HG03520 (cell line): ENCODE data around the gene CAMK2D.

ENCODE experiments used
- ATAC-seq: cut with Tn5 transposase; IDR thresholded peaks from one replicate; pipeline ENCODE4 v1.9.1; 2021; ENCODE audit warnings: mild to moderate bottlenecking, moderate library complexity; ENCODE audit not compliant: unreplicated experiment

CAMK2D gene

GRCh38 chr4:113450295-113451080, 311.1 kb downstream of the CAMK2D start:
- ATAC-seq, result no peak

GRCh38 chr4:113449410-113449974, 312.0 kb downstream of the CAMK2D start:
- no peak for ATAC-seq

DNA sequence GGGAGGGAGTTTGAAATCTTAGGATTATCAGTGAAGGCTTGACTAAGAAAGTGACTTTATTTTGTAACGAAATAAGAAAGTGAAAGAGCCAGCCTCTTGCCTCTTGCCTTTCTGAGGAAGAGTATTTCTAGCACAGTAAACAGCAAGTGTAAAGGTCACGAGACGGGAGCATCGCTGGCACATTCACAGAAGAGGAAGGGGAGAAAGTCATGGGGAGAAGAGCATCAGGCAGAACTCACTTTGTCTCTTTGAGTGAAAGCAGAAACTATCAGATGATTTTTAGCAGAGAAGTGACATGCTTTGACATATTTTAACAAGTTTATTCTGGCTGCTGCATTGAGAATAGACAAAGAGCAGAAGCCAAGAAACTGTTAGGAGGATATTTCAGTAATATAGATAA, 313.8 kb downstream of the CAMK2D start:
- no peak for ATAC-seq

DNA sequence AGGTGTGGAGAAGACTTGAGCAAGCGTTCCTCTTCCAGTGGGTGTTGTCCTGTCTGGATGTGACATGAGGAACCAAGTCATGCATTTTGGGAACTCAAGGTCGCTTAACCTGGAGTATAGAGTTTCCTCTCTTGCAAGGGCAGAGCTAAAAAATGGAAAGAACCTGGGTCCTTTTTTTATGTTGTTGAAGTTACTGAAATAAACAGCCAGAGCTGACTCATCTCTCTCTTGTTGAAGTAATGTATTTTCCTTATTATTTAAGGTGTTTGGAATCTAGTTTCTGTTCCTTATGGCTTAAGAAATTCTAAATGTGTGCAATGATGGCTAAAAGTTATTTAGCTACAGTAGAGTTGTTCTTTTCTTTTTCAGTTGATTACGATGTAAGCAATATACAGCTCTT, 314.5 kb downstream of the CAMK2D start:
- ATAC-seq, result no peak

DNA sequence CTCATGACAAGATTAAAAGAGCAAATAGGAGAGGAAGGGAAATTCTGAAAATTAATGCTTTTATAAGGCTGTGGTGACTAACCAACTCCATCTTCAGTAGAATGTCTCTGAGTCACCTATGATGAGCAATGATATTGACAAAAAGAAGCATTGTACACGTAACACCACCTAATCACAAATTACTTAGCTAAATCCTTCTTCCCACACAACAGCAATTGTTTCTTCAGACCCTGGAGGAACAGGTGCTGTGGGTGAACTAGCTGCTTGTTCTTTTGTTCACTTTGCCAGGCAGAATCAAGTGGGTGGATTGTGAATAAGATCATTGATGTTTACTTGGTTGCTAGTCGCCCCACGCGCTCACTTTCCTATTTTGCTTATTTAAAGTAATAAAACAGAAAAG, 315.5 kb downstream of the CAMK2D start:
- no peak for ATAC-seq

DNA sequence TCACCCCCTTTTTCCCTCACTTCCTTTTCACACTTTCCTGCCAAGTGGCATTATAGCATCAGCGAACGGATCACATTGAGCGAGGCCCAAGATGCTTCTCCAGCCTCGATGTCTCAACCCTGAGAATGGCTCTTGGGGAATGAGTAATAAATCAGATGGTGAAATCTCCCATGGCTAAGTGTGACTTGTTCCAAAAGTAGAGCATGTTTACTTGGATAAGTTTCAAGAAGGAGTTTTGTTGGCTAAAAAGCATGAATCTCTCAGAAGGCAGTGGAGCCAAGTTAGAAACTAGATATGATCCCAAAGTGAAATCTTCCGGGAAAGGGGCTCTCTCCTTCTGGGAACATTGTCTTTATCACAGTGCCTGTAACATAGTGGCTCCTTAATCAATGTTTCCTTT, 316.3 kb downstream of the CAMK2D start:
- no peak for ATAC-seq

DNA sequence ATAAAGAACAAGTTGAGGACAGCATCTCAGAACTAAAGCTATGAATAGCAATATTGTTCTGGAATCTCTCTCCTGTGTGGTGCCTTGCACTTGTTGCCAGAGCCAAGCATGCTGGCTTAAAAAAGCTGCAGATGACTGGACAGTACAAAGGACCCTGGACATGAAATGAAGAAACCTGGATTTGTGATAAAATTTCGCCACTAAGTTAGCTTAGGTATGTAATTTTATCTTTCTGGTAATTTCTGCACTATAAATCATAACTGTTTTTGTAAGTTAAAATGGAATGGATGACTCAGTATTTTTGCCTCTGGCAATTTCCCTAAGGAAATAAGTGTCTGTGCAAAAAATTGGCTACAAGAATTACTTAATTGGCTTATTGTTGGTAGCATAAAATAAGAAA, 317.2 kb downstream of the CAMK2D start:
- ATAC-seq, result no peak

GRCh38 chr4:113442826-113443225, 318.7 kb downstream of the CAMK2D start:
- ATAC-seq, result no peak

DNA sequence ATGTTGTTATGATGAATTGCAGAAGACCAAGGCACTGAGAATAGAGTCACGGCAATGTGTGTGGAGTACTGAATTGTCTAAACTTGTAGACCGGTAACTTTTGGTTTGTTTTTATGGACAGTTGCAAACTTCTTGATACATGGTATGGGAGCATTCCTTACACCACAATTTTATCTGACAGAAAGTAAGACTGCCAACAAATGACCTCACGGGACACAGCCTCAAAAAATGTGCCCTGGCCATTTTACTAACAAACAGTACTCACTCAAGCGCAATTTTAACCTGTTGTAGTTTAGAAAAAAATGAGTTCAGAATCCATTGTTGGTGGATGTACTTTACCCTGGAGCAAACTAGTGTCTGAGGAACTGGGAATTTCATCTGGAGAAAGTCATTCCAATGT, 321.2 kb downstream of the CAMK2D start:
- no peak for ATAC-seq

DNA sequence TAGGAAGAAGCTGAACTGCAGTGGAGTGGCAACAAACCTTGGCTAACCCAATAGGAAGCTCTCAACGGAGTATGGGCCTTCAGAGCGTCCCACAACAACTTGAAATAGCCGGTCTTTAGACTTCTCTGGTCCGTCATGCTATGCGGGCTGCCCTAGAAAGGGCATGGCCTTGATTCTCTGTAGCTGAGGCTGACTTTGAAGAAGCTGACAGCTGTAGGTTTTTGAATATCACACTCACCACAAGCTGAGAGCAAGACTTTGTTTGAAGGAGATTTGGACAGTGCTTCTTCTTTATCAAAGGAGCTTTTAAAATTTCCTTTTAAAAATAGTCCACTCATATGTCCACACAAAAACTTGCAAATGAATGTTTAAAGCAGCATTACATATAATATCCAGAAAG, 322.9 kb downstream of the CAMK2D start:
- ATAC-seq, result no peak

- ATAC-seq, result no peak
Observed at GRCh38 chr4:113437129-113437528, 324.4 kb downstream of the CAMK2D start.

DNA sequence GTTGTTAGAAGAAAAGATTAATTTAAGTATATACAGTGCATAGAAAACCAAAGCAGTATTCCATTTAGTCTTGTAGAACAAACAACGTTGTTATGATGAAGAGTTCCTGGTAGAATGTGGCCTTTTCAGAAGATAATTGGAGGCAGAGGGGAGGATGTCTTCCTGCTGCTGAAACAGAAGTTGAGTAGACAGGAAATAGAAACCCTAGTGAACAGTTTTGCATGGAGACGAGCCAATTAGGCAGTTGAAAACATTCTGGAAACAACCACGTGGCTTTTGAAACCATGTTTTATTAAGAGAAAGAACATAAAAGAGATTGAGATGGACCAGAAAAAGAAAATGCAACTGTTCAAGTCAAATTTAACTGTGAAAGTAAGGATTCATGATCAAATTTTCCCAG, 325.2 kb downstream of the CAMK2D start:
- no peak for ATAC-seq

DNA sequence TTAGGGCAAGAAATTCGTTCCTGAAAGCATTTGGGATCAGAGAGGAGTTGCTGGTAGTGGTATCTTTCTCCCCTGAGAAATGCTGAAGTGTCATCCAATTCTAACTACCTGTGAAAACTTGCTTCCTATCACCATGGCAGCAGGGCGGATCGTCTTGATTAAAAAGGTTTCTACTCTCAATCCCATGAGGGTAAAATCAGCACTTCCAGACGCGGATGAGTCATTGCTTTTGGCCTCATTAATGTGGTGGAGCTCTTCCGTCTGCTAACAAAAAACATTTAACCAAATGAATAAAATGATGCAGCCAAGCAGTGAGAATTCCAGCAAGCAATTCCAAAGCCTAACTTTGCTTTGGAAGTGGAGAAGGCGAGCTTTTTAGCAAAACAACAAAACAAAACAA, 325.6 kb downstream of the CAMK2D start:
- ATAC-seq, result no peak

DNA sequence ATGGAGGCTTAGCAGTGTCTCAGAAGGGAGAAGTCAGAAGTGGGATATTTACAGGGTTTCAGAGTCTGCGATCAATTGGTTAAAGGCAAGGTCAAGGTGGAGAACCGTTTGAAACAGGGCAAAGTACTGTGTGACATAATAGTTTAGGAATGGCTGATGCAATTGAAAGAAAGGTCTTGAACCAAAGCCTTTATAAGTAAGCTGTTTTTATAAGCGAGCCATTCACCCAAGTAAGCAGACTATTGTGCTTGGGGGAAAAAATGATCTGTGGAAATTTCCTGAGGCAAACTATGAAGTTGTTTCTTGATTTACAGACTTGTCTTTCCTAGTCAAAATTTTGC, 327.3 kb downstream of the CAMK2D start:
- no peak for ATAC-seq

DNA sequence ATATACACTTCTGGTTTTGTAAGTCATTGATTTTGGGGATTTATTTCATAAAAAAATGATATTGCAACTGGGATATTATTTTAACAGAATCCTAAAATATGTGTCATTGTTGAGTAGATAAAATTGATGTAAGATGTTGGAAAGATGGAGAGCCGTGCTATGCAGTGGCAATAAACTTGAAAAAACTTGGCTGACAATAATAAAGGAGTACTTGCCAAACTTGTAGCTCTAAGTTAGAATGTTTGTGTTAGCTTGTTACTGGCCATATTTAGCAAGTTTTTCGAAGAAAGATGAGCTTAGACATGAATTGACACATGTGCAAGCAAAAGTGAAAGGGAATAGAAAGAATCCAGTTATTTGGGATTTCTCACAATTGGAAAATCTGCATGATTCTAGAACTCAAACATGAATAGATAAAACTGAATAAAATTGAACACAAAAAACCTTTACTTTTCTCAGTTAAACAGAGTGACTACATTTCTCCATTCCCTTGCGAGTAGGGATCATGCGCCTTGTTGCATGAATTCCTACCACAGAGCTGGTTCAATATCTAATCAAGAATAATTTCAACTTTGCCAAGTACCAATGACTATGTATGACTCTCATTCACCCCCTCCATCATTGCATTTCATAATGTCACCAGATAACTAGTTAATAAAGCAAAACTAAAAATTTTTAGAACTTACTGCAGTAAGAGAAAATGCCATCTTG, 327.8 kb downstream of the CAMK2D start:
- ATAC-seq, result no peak

- ATAC-seq, result no peak
Observed at GRCh38 chr4:113433116-113433515, 328.4 kb downstream of the CAMK2D start.

DNA sequence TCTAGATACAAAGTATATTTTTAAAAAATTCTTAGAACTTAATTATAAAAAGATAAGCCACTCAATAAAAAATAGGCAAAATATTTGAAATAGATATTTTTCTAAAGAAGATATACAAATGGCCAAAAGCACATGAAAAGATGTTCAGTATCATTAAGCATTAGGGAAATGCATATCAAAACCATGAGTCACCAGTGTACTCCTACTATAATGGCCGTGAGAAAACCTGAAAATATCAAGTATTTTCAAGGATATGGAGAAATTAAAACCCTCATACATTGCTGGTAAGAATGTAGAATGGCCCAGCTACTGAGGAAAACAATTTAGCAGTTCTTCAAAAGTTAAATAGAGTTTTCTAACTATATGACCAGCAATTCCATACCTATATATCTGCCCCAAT, 337.9 kb downstream of the CAMK2D start:
- ATAC-seq, result no peak

GRCh38 chr4:113420938-113421337, 340.6 kb downstream of the CAMK2D start:
- ATAC-seq, result no peak

- ATAC-seq, result no peak
Observed at GRCh38 chr4:113419631-113420030, 341.9 kb downstream of the CAMK2D start.

DNA sequence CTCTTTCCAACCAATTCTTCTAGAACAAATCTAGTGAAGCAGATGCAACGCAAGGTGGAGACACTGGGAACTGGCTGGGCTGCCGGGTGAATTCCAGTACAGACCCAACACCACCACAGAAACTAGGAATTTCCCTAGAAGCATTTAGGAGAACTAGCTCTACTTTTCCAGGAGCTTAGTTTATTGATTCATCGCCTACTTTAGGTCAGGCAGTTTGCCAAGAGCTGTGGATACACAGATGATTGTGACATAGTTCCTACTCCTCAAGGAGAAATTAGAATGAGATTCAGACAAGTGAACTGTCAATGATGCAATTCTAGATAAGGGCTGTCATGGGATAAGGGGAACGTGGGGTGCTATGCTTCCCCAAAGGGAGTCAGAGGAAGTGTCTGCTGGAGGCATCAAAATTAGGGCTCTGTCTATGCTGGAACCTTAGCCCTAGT, 350.0 kb downstream of the CAMK2D start:
- ATAC-seq, result no peak

- ATAC-seq, result no peak
Observed at GRCh38 chr4:113410686-113411085, 350.9 kb downstream of the CAMK2D start.

DNA sequence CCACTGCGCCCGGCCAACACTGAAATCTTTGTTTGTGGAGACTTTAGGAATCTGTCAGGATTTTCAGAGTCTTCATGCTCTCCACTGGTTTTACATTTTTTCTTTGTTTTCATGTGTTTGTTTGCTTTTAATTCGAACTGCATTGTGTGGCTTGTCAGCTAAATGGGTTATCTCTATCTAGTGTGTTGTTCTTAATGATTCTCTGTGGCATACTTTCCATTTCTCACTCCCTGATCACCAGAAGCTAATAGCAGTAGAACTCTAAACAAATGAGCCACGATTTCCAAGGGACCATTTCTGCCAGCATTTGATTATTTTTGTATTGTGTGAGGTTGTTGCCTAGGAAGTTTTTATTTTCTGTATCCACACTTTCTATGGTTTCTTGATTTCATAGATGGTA, 352.4 kb downstream of the CAMK2D start:
- no peak for ATAC-seq
